ENCODE measurements around the gene SIX1. TPM values are rescaled to one million over a fixed set of nuclear protein-coding genes. Genes with fewer than 3 reads are reported as not detected.

The SIX1 gene
- polyA plus RNA-seq (2012; rRNA removed) = 31.2 and 52.1 TPM in 2 replicates
- 34.8 and 43.7 TPM in 2 replicates for polyA plus RNA-seq (2012; cell fraction: cytosol; rRNA removed)
- 42.7 and 45.1 TPM in 2 replicates for polyA plus RNA-seq (2012; cell fraction: nucleus; rRNA removed)

DNA sequence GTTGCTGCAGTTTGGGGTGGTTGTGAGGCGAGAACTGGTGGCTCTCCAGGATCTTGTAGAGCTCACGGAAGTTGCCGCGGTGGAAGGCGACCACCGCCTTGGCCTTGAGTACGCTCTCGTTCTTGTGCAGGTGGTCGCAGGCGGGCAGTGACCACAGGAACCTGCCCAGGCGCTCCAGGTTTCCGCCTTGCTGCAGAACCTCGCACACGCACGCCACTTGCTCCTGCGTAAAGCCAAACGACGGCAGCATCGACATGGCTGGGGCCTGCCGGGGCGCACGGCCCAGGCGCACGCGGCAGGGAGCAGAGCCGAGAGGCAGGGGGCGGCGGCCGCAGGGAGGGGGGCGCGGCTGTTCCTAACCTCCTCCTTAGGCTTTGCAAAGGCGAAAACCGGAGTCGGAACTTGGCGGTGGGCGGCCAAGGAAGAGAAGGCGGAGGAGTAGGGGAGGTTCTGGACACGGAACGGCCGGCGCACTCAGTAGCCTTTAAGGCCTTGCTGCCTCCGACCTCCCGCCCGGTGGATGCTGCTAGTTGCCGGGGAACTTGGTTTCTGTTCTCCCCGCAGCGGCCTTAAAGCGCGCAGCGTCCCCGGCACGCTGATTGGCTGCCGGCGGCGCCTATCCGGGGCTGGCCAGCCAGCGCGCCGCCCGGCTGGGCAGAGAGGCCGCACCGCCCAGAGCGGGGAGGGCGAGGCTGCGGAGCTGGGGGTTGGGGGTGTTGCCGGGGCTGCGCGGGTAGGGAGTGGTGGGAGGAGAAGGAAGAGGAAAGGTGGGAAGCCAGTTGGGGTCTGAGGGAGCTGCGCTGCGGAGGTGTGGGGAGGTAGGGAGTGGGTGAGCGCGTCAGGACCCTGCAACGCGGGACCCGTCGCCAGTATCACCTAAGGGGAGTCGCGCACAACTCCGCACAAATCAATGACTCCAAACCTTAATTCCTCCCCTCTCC is at the start of gene SIX1:
Gene SIX1, minus strand, starts transcription at position 544 of the 941 bp plus-strand sequence. Its CDS starts 288 bp downstream, at position 256.
- POLR2A ChIA-PET = no interaction called here
- CTCF ChIA-PET = interaction anchor here (0.6 to 1.6 kb wide), 4 partner anchors 24 to 378 kb away, joined by 3 to 5 read pairs (median 4); no protein-coding TSS in a partner anchor
- DNase-seq = peak; percentile 88
- Histone ChIP-seq H3K9ac (peak within 1 kb of the TSS; percentile 94), H3F3A (replicated peaks; ENCODE audit: insufficient read depth) (peaks cover 22% of the 10 kb centered on the region), H3K27ac (ENCODE audit: low read depth in 2 of 2, low read length in 1 of 2) (peak within 1 kb of the TSS; percentile 71 to 87), H3K4me1 (ENCODE audit: control insufficient read depth in 1 of 2, insufficient read depth in 2 of 2, low read depth in 1 of 2, low read length in 1 of 2) (peaks cover 11 to 14% of the 10 kb centered on the region in 2 experiments), H2AFZ (ENCODE audit: low read depth) (peak within 1 kb of the TSS; percentile 19; the same call in 1 of the 2 replicates), H3K4me2 (peak within 1 kb of the TSS; percentile 86), H3K9me3 (no peaks in the 10 kb centered on the region), H4K20me1 (ENCODE audit: insufficient read depth) (peaks cover 48% of the 10 kb centered on the region), H3K36me3 (replicated peaks in 1 of 2; ENCODE audit: control insufficient read depth in 1 of 2, insufficient read depth in 2 of 2, low read length in 1 of 2) (peaks cover 25 to 28% of the 10 kb centered on the region in 2 experiments), H3K9me2 (no peaks in the 10 kb centered on the region), H3K4me3 (ENCODE audit: low read depth in 2 of 2, low read length in 1 of 2) (peak within 1 kb of the TSS; percentile 61 to 74), H3K27me3 (ENCODE audit: insufficient read depth) (no peaks in the 10 kb centered on the region), H3K79me2 (ENCODE audit: insufficient read depth) (peaks cover 81% of the 10 kb centered on the region)
- WGBS (ENCODE audit: low lambda C conversion rate) = 2% methylated on average over 42 of the region's 79 CpGs
- TF ChIP-seq JUND (IDR thresholded peaks at IDR 0.05) (no peak), SIN3A (IDR thresholded peaks at IDR 0.05; ENCODE audit: borderline replicate concordance, low read depth, low read length) (peak; percentile 89; the same call in 1 of the 2 replicates), FOXJ3 (CRISPR knock-in tag; IDR thresholded peaks at IDR 0.05) (no peak), CHD2 (IDR thresholded peaks at IDR 0.05; ENCODE audit: low read length, partially characterized antibody) (no peak), YY1 (IDR thresholded peaks at IDR 0.05; ENCODE audit: low read depth) (0 out of 2 replicates have a peak, but pooled peaks have one; percentile 31), ELF1 (IDR thresholded peaks at IDR 0.05) (no peak), RXRA (IDR thresholded peaks at IDR 0.05; ENCODE audit: borderline replicate concordance, low read depth) (no peak), FOSL2 (IDR thresholded peaks at IDR 0.05; ENCODE audit: borderline replicate concordance, low read depth) (no peak), GABPA (IDR thresholded peaks at IDR 0.05; ENCODE audit: low read depth) (no peak), NRF1 (IDR thresholded peaks at IDR 0.05; ENCODE audit: low read depth, low read length) (peak; percentile 36; the same call in 1 of the 2 replicates), TEAD4 (IDR thresholded peaks at IDR 0.05; ENCODE audit: borderline replicate concordance, insufficient read depth) (no peak), TAF1 (IDR thresholded peaks at IDR 0.05; ENCODE audit: borderline replicate concordance, low read depth, low read length) (peak; percentile 97), SMC3 (IDR thresholded peaks at IDR 0.05; ENCODE audit: low read depth, low read length) (no peak), GATA2 (CRISPR knock-in tag; IDR thresholded peaks at IDR 0.05) (no peak), RFX5 (IDR thresholded peaks at IDR 0.05; ENCODE audit: low read length) (no peak), NFIC (IDR thresholded peaks at IDR 0.05; ENCODE audit: borderline replicate concordance) (peak; percentile 3; the same call in 1 of the 2 replicates), MEF2A (IDR thresholded peaks at IDR 0.05; ENCODE audit: borderline replicate concordance, low read depth) (no peak), RAD21 (IDR thresholded peaks at IDR 0.05; ENCODE audit: low read length) (no peak)
- TF ChIP-seq, protein P1, sequence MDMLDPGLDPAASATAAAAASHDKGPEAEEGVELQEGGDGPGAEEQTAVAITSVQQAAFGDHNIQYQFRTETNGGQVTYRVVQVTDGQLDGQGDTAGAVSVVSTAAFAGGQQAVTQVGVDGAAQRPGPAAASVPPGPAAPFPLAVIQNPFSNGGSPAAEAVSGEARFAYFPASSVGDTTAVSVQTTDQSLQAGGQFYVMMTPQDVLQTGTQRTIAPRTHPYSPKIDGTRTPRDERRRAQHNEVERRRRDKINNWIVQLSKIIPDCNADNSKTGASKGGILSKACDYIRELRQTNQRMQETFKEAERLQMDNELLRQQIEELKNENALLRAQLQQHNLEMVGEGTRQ (IDR thresholded peaks at IDR 0.05; ENCODE audit: borderline replicate concordance, low read depth, low read length) = no peak
- TF ChIP-seq, protein P2, sequence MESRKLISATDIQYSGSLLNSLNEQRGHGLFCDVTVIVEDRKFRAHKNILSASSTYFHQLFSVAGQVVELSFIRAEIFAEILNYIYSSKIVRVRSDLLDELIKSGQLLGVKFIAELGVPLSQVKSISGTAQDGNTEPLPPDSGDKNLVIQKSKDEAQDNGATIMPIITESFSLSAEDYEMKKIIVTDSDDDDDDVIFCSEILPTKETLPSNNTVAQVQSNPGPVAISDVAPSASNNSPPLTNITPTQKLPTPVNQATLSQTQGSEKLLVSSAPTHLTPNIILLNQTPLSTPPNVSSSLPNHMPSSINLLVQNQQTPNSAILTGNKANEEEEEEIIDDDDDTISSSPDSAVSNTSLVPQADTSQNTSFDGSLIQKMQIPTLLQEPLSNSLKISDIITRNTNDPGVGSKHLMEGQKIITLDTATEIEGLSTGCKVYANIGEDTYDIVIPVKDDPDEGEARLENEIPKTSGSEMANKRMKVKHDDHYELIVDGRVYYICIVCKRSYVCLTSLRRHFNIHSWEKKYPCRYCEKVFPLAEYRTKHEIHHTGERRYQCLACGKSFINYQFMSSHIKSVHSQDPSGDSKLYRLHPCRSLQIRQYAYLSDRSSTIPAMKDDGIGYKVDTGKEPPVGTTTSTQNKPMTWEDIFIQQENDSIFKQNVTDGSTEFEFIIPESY (IDR thresholded peaks at IDR 0.05; ENCODE audit: borderline replicate concordance, low read depth) = no peak
- TF ChIP-seq, protein P3, sequence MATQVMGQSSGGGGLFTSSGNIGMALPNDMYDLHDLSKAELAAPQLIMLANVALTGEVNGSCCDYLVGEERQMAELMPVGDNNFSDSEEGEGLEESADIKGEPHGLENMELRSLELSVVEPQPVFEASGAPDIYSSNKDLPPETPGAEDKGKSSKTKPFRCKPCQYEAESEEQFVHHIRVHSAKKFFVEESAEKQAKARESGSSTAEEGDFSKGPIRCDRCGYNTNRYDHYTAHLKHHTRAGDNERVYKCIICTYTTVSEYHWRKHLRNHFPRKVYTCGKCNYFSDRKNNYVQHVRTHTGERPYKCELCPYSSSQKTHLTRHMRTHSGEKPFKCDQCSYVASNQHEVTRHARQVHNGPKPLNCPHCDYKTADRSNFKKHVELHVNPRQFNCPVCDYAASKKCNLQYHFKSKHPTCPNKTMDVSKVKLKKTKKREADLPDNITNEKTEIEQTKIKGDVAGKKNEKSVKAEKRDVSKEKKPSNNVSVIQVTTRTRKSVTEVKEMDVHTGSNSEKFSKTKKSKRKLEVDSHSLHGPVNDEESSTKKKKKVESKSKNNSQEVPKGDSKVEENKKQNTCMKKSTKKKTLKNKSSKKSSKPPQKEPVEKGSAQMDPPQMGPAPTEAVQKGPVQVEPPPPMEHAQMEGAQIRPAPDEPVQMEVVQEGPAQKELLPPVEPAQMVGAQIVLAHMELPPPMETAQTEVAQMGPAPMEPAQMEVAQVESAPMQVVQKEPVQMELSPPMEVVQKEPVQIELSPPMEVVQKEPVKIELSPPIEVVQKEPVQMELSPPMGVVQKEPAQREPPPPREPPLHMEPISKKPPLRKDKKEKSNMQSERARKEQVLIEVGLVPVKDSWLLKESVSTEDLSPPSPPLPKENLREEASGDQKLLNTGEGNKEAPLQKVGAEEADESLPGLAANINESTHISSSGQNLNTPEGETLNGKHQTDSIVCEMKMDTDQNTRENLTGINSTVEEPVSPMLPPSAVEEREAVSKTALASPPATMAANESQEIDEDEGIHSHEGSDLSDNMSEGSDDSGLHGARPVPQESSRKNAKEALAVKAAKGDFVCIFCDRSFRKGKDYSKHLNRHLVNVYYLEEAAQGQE (IDR thresholded peaks at IDR 0.05; ENCODE audit: low read depth, low read length) = no peak
- TF ChIP-seq, protein P4, sequence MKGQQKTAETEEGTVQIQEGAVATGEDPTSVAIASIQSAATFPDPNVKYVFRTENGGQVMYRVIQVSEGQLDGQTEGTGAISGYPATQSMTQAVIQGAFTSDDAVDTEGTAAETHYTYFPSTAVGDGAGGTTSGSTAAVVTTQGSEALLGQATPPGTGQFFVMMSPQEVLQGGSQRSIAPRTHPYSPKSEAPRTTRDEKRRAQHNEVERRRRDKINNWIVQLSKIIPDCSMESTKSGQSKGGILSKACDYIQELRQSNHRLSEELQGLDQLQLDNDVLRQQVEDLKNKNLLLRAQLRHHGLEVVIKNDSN (IDR thresholded peaks at IDR 0.05; ENCODE audit: borderline replicate concordance, low read depth) = no peak
- TF ChIP-seq, protein P5, sequence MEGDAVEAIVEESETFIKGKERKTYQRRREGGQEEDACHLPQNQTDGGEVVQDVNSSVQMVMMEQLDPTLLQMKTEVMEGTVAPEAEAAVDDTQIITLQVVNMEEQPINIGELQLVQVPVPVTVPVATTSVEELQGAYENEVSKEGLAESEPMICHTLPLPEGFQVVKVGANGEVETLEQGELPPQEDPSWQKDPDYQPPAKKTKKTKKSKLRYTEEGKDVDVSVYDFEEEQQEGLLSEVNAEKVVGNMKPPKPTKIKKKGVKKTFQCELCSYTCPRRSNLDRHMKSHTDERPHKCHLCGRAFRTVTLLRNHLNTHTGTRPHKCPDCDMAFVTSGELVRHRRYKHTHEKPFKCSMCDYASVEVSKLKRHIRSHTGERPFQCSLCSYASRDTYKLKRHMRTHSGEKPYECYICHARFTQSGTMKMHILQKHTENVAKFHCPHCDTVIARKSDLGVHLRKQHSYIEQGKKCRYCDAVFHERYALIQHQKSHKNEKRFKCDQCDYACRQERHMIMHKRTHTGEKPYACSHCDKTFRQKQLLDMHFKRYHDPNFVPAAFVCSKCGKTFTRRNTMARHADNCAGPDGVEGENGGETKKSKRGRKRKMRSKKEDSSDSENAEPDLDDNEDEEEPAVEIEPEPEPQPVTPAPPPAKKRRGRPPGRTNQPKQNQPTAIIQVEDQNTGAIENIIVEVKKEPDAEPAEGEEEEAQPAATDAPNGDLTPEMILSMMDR (IDR thresholded peaks at IDR 0.05) = 0 out of 2 replicates have a peak, but pooled peaks have one; percentile 9

Data from SK-N-SH (cell line).